GM12892 (cell line): Measurements from ENCODE around the gene SLC35D2.
"Not testable (repeated sequence)": the region's sequence is repeated elsewhere in the genome, so short reads cannot be mapped to it uniquely, and the experiment has no call there.

Source experiments
- POLR2A ChIP-seq: IDR thresholded peaks from 2 replicates; pipeline ENCODE4 v1.6.1; 2011; ENCODE audit warnings: low read depth, low read length, control low read depth
- POLR2AphosphoS5 ChIP-seq: IDR thresholded peaks from 2 replicates; pipeline ENCODE4 v1.6.1; 2011; ENCODE audit warnings: low read depth, low read length, control low read depth
- TAF1 ChIP-seq: IDR thresholded peaks from 2 replicates; pipeline ENCODE4 v1.6.1; 2011; ENCODE audit warnings: low read depth, mild to moderate bottlenecking, control low read depth, low read length, borderline replicate concordance

- TF ChIP-seq POLR2AphosphoS5, POLR2A, TAF1: not testable (repeated sequence)
Observed at GRCh38 chr9:96306958-96307357, 76.6 kb downstream of the SLC35D2 start.
